GM12801 (cell line): ENCODE results near the gene BTRC.

ENCODE experiments used
- CTCF ChIP-seq: IDR thresholded peaks from one replicate; pipeline ENCODE4 v1.5.1; 2011; ENCODE audit warnings: control low read depth; ENCODE audit not compliant: insufficient read length; ENCODE audit errors: extremely low read depth

The BTRC gene

DNA sequence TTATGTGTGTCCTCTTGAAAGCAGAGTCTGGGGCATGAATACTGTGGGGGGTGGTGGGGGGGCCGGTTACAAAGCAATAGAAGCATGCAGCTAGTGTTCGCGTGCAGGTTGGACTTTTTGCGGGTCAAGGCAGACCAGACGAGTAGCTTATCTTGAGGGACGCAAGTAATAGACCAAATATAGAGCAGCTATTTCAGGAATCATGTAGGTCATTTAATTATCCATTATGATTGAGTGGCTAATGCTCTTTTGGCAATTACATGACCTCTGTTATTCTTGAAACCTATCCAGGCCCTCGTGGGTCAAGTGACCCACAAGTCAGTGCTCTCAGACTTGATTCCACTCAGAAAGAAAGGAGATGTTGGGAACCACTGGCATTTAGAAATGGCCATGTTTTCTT, 93.0 kb downstream of the BTRC start:
- TF ChIP-seq CTCF: no peak

DNA sequence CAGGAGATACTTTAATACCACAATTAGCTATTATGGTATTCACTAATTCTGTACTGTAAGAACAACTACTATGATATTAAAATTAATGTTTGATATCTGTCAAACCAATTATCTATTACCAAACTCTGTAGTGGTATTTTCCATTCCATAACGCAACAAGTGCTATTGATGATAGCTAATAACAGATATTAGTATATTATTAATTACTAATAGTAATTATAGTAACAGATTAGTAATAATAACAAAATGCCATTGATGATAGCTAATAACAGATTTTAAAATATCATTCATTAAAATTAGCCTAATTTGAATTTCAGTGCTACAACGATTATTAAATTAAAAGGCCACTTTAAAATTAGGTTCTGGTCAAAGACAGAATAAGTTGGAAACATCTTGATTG, 93.5 kb downstream of the BTRC start:
- TF ChIP-seq CTCF: no peak

GRCh38 chr10:101450277-101451080, 96.5 kb downstream of the BTRC start:
- no peak for TF ChIP-seq CTCF

GRCh38 chr10:101451261-101451660, 97.3 kb downstream of the BTRC start:
- no peak for TF ChIP-seq CTCF

GRCh38 chr10:101451667-101452069, 97.7 kb downstream of the BTRC start:
- TF ChIP-seq CTCF: no peak

DNA sequence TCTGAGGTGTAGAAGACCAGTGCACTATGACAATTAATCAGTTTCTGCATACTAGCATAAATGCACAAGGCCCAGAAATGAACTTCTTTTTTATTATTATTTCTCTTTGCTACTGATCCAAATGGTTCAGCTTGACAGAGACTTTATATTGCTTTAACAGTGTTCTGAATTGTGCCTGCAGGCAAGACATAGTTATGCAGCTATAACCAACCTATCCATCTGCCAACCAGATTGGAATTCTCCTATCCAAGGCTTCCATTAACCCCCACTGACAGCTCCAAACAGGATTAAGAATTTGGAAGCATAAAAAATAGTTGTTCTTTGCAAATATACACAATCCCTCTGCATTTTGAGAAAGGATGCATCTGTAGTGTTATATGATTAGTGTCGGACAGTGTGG, 98.2 kb downstream of the BTRC start:
- TF ChIP-seq CTCF: no peak

DNA sequence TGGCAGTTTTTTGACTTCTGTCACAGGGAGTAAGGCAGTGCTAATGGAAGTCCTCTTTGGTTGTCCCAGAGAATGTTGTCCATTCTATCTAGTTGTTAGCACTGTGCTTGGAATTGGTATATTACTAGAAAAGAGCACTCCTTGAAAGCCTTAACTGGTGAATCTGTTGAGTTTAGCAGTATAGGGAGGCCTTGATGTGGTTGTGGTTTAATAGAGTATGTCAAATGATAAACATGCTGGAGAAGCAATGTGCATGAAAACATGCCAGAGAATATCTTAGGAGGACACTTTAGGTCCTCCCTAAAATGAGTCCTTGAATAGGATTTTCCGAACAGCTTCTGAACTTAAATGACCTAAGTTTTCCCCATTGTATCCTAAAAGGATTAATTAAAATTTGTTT, 98.6 kb downstream of the BTRC start:
- TF ChIP-seq CTCF: no peak

- no peak for TF ChIP-seq CTCF
Measured at GRCh38 chr10:101453318-101453717, 99.4 kb downstream of the BTRC start.
